BE2C (cell line): ENCODE measurements around the gene C1QTNF1.

Experiments used
- DNase-seq: peaks from one replicate; pipeline ENCODE4 v3.0.0-alpha.2; 2020
- H3K27me3 ChIP-seq: fragments of 250-450 bp; sonication (Bioruptor Pico); 2 replicates; pipeline ENCODE4 v1.5.1; 2020; ENCODE audit warnings: mild to moderate bottlenecking
- H3K36me3 ChIP-seq: fragments of 250-450 bp; sonication (Bioruptor Pico); 2 replicates; pipeline ENCODE4 v1.5.1; 2020; ENCODE audit warnings: mild to moderate bottlenecking
- H3K4me1 ChIP-seq: fragments of 250-450 bp; sonication (Bioruptor Pico); 2 replicates; pipeline ENCODE4 v1.5.1; 2020
- H3K4me3 ChIP-seq: 2 replicates; pipeline ENCODE4 v1.5.1; 2011; ENCODE audit warnings: low read depth, low read length
- H3K9me3 ChIP-seq: fragments of 250-450 bp; sonication (Bioruptor Pico); 2 replicates; pipeline ENCODE4 v1.5.1; 2020
- TF ChIP-seq, protein P1 (sequence below): IDR thresholded peaks from 2 replicates; pipeline ENCODE4 v1.5.1; 2012; ENCODE audit warnings: mild to moderate bottlenecking, low read depth, low read length

The C1QTNF1 gene

DNA sequence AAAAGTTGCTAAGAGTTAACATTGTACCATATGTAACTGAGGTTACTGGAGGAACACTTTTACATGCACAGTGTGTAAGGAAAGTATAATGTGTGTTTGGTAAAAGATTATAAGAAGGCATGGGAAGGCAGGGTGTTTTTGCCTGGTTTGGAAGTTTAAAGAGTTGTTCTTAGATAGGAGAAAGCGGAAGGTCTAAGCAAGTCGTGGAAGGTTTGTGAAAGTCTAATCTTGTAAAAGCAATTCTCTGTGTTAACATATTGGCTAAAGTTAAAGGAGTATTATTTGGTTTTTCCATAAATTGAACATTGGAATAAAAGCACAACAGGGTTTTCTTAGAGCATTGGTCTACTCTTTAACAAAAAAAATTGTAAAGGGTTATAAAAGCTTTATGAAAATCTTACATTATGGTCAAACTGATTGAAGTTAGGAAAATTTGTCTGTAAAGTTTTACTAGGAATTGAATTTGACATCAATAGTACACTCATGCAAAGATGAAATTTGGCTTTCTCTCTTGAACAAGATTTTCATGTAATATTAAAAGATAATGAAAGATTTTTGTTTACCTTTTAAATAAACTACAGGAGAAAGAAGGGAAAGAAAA is 9.7 kb upstream of the C1QTNF1 start:
- no peak overlapping the region for H3K4me3 ChIP-seq
- TF ChIP-seq, protein P1, sequence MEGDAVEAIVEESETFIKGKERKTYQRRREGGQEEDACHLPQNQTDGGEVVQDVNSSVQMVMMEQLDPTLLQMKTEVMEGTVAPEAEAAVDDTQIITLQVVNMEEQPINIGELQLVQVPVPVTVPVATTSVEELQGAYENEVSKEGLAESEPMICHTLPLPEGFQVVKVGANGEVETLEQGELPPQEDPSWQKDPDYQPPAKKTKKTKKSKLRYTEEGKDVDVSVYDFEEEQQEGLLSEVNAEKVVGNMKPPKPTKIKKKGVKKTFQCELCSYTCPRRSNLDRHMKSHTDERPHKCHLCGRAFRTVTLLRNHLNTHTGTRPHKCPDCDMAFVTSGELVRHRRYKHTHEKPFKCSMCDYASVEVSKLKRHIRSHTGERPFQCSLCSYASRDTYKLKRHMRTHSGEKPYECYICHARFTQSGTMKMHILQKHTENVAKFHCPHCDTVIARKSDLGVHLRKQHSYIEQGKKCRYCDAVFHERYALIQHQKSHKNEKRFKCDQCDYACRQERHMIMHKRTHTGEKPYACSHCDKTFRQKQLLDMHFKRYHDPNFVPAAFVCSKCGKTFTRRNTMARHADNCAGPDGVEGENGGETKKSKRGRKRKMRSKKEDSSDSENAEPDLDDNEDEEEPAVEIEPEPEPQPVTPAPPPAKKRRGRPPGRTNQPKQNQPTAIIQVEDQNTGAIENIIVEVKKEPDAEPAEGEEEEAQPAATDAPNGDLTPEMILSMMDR = no peak
- H3K36me3 ChIP-seq = no peaks in the 10 kb centered on the region
- 0 out of 2 replicates have a peak, but pooled peaks cover 3% of the 10 kb centered on the region for H3K9me3 ChIP-seq
- H3K27me3 ChIP-seq = no peaks in the 10 kb centered on the region
- no peak for DNase-seq
- H3K4me1 ChIP-seq = peaks cover 4% of the 10 kb centered on the region; the same call in 1 of the 2 replicates

DNA sequence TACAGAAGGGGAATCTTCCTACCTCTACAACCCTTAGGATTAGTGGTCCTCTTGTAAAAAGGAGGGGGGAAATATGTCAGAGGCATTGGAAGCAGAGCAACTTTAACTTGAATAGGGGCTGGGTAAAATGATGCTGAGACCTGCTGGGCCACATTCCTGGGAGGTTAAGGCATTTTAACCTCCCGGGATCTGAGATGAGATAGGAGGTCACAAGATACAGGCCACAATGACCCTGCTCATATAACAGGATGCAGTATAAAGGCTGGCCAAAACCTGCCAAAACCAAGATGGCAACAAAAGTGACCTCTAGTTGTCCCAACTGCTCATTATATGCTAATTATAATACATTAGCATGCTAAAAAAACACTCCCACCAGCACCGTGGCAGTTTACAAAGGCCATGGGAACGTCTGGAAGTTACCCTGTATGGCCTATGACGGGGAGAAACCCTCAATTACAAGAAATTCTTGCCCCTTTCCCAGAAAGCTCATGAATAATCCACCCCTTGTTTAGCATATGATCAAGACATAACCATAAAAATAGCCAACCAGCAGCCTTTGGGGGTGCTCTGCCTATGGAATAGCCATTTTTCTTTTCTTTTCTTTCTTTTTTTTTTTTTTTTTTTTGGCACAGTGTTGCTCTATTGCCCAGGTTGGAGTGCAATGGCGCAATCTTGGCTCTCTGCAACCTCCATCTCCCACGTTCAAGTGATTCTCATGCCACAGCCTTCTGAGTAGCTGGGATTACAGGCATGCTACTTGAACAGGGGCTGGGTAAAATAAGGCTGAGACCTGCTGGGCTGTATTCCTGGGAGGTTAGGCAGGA is 6.2 kb upstream of the C1QTNF1 start:
- TF ChIP-seq, protein P1 = no peak
- H3K9me3 ChIP-seq = 0 out of 2 replicates have a peak, but pooled peaks cover 3% of the 10 kb centered on the region
- no peaks in the 10 kb centered on the region for H3K36me3 ChIP-seq
- no peak for DNase-seq
- no peaks in the 10 kb centered on the region; the same call in 1 of the 2 replicates for H3K4me1 ChIP-seq
- no peak overlapping the region for H3K4me3 ChIP-seq
- H3K27me3 ChIP-seq = no peaks in the 10 kb centered on the region

DNA sequence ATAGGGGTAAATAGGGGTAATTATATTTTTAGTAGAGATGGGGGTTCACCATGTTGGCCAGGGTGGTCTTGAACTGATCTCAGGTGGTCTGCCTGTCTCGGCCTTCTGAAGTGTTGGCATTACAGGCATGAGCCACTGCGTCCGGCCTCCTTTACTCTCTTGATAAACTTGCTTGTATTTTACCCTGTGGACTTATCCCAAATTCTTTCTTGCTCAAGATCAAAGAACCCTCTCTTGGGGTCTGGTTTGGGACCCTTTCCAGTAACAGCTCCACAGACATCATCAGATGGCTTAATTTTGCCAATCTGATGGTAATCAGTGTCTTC is 5.6 kb upstream of the C1QTNF1 start:
- H3K4me3 ChIP-seq = no peak overlapping the region
- no peaks in the 10 kb centered on the region for H3K36me3 ChIP-seq
- H3K27me3 ChIP-seq = no peaks in the 10 kb centered on the region
- H3K9me3 ChIP-seq = 0 out of 2 replicates have a peak, but pooled peaks cover 3% of the 10 kb centered on the region
- H3K4me1 ChIP-seq = no peaks in the 10 kb centered on the region; the same call in 1 of the 2 replicates
- TF ChIP-seq, protein P1 = no peak
- no peak for DNase-seq

DNA sequence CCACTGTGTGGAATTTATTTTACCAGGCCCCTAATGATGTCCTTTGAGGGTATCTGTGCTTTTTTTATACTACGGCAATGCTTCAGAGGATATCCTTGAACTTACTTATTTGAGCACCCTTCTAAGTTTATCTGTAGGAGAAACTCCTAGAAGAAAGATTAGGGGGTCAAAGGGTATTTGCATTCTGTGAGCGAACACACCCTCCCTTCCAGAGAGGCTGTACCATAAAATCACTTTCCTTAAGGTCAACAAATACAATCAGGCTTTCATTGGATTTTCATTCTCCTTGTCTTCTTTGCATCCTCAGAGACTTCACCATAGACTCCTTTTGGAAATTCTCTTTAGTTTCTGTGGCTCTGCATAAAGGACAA is 4.7 kb upstream of the C1QTNF1 start:
- peaks cover 6% of the 10 kb centered on the region for H3K27me3 ChIP-seq
- TF ChIP-seq, protein P1 = no peak
- DNase-seq = no peak
- no peaks in the 10 kb centered on the region for H3K36me3 ChIP-seq
- H3K9me3 ChIP-seq = no peaks in the 10 kb centered on the region
- no peaks in the 10 kb centered on the region; the same call in 1 of the 2 replicates for H3K4me1 ChIP-seq
- no peak overlapping the region for H3K4me3 ChIP-seq

DNA sequence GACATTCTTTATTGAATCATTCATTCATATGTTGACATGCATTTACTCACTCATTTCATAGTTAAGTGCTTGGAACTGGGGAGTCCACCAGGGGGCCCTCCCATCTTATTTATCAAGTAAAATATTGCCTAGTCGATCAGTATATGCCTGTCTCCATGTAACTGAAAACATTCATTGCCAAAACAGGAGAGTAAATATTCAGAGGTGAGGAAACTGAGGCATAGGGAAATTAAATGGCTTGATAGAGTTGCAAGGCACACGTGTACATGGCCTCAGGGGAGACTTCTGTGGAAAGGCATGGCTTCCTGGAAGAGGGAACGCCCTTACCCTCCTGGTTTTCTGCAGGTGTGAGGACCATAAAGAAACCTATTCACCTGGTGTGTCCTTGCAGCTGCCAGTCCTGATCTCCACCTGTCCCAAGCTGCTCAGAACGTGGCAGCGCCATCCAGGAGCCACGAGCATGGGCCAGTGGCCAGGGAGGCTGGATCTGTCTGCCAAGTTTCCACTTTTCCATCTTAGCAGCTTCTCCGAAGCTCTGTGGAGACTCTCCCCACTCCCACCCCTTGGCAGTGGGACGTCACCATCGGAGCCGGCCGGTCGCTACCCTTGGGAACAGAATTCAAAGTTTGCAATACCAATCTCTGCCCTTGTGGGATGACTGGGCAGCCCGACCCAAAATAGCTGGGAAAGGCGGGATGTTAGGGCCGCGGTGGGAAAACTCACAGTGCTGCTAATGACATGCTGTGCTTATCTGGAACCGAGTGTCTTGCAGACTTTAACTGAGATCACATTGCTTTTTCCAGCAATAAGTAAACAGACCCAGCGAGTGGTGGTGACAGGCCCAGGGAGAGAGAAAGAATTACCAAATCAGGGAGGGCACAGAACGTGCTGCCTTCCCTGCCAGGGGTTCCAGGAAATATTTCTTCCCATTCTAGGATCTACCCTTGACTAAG is 4.1 kb upstream of the C1QTNF1 start:
- DNase-seq = peak; percentile 76
- Histone ChIP-seq H3K4me1 (no peaks in the 10 kb centered on the region; the same call in 1 of the 2 replicates), H3K4me3 (no peak overlapping the region), H3K36me3 (no peaks in the 10 kb centered on the region), H3K9me3 (no peaks in the 10 kb centered on the region), H3K27me3 (peaks cover 13% of the 10 kb centered on the region)
- TF ChIP-seq, protein P1 = peak; percentile 78
